GM12864 (cell line): ENCODE results near the gene APIP.

Experiments used
- DNase-seq: peaks from one replicate; pipeline ENCODE4 v3.0.0-alpha.2; 2011; ENCODE audit warnings: low read depth
- H3K4me3 ChIP-seq: 2 replicates; pipeline ENCODE4 v1.5.1; 2011; ENCODE audit warnings: mild to moderate bottlenecking, low read depth, low read length, control low read depth
- CTCF ChIP-seq: IDR thresholded peaks from 2 replicates; pipeline ENCODE4 v1.5.1; 2011; ENCODE audit warnings: low read depth, mild to moderate bottlenecking, moderate library complexity, low read length, control low read depth, inconsistent platforms; ENCODE audit errors: missing control alignments

APIP gene

GRCh38 chr11:34859496-34859895 lies 56.7 kb downstream of the APIP start:
- H3K4me3 ChIP-seq = no peak overlapping the region
- TF ChIP-seq CTCF = no peak
- DNase-seq = no peak

GRCh38 chr11:34857463-34857862 lies 58.7 kb downstream of the APIP start:
- no peak overlapping the region for H3K4me3 ChIP-seq
- no peak for DNase-seq
- TF ChIP-seq CTCF = no peak

- no peak for DNase-seq
- no peak for TF ChIP-seq CTCF
Measured at GRCh38 chr11:34856251-34856650, 59.9 kb downstream of the APIP start.

GRCh38 chr11:34855754-34856095 lies 60.5 kb downstream of the APIP start:
- TF ChIP-seq CTCF = no peak
- H3K4me3 ChIP-seq = no peak overlapping the region
- DNase-seq = no peak

More at GRCh38 chr11:34856251-34856650, 59.9 kb downstream of the APIP start:
- H3K4me3 ChIP-seq = no peak overlapping the region

GRCh38 chr11:34855021-34855753 lies 61.0 kb downstream of the APIP start:
- DNase-seq = no peak
- no peak overlapping the region for H3K4me3 ChIP-seq
- no peak for TF ChIP-seq CTCF

GRCh38 chr11:34851916-34852315 lies 64.3 kb downstream of the APIP start:
- no peak for DNase-seq
- no peak overlapping the region for H3K4me3 ChIP-seq
- no peak for TF ChIP-seq CTCF

- DNase-seq = no peak
- H3K4me3 ChIP-seq = no peak overlapping the region
- no peak for TF ChIP-seq CTCF
Measured at GRCh38 chr11:34850334-34850733, 65.8 kb downstream of the APIP start.
